Inflammatory macrophage treated with lipopolysaccharide for 1 hour (primary cell): ENCODE results near the gene DCAF7.
A peak's percentile ranks its signal among the peaks of the same experiment; 100 is the strongest.

Source experiments
- DNase-seq, 2 donors: peaks; one replicate each; pipeline ENCODE4 v3.0.0-alpha.2; 2020 to 2022

DCAF7 gene, protein sequence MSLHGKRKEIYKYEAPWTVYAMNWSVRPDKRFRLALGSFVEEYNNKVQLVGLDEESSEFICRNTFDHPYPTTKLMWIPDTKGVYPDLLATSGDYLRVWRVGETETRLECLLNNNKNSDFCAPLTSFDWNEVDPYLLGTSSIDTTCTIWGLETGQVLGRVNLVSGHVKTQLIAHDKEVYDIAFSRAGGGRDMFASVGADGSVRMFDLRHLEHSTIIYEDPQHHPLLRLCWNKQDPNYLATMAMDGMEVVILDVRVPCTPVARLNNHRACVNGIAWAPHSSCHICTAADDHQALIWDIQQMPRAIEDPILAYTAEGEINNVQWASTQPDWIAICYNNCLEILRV

DNA sequence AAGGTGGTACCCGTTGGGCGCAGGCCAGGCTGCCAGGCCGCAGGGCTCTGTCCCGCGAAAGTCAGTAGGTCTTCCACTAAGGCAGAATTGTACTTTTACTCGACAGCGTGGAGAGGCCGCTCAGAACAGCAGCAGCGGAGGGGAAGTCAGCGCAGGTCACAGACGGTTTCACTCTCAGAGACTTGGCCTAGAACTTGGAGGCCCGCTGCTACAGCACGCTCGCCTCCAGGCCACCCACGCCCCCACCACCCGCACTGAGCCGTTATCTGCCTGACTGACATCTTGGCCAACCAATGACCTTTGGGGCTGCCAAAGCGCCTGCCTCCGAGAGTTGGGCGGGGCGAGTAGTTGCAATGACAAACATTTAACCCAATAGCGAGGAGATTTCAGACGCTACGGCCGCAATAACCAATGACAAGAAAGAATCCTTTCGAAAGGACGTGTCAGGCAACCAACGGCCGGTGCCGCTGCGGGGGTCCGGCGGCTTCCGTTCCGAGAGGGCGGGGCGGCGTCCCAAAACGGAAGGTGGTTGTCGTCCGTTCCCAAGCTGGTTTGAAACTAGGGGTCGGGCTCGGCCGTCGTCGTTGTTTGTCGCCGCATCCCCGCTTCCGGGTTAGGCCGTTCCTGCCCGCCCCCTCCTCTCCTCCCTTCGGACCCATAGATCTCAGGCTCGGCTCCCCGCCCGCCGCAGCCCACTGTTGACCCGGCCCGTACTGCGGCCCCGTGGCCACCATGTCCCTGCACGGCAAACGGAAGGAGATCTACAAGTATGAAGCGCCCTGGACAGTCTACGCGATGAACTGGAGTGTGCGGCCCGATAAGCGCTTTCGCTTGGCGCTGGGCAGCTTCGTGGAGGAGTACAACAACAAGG lies at the start of gene DCAF7:
TSS of gene DCAF7 (plus strand) at position 532 of the 871 bp plus-strand sequence. CDS start at position 733, 201 bp downstream.
- peak; percentile 99 to 100 for DNase-seq

DNA sequence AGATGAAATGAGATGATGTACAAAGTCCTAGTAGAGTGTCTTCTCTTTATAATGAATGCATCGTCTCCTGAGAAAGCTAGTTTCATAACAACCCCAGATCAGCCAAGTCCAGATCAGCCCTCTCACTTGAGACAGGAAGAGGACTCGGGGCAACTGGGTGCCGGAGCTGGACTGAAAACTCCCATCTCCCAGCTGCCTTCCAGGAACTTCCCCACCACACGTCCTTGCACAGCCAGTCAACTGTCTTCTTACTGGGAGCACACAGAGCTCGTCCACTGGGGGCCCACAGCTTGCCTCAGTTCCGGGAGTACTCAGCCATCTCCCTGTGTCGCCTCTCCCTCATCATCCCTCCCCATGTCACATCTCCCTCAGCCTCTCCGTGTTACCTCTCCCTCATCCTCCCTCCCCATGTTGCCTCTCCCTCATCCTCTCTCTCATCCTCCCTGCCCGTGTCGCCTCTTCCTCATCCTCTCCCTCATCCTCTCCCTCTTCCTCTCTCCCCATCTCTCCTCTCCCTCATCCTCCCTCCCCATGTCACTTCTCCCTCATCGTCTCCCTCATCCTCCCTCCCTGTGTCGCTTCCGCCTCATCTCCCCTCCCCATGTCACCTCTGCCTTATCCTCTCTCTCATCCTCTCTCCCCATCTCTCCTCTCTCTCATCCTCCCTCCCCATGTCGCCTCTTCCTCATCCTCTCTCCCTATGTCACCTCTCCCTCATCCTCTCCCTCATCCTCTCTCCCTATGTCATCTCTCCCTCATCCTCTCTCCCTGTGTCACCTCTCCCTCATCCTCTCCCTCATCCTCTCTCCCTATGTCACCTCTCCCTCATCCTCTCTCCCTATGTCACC lies 49.5 kb upstream of the DCAF7 start:
- peak; percentile 69 to 86 for DNase-seq

DNA sequence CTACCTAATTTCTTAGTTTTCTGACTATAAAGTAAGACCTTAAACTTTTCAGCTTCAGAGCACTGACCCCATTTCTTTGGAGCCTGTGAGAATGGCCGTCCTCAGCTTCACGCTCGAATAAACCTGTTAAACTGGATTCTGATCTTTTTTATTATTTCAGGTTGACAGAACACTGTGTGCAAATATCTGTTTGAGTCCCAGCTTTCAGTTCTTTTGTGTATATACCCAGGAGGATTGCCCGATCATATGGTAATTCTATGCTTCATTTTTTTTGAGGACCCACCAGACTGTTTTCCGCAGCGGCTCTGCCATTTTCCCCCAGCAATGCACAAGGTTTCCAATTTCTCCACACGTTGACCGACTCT lies 47.0 kb upstream of the DCAF7 start:
- no peak for DNase-seq

DNA sequence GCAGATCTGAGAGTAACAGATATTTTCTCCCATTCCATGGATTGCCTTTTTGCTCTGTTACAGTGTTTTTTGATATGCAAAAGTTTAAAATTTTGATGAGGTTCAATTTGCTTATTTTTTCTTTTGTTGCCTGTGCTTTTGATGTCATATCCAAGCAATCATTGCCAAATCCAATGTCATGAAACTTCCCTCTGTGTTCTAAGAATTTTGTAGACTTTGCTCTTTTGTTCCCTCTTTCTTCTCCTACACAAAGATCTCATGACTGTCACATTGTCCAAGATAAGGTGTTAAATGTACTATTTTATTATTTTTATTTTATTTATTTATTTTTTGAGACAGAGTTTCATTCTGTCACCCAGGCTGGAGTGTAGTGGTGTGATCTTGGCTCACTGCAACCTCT lies 46.0 kb upstream of the DCAF7 start:
- peak; percentile 70 to 74 for DNase-seq

DNA sequence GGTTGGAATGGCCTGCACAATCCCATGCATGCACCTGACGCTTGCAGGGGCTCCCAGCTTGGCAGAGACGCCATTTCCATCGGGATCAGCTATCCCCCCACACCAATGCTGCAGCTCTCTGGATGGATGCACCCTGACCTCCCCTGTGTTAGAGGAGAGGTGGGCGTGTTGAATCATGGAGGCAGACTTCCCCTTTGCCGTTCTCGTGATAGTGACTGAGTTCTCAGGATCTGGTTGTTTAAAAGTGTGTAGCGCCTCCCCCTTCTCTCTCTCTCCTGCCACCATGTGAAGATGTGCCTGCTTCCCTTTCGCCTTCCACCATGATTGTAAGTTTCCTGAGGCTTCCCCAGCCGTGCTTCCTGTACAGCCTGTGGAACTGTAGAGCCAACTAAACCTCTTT lies 44.9 kb upstream of the DCAF7 start:
- peak; percentile 57 to 76 for DNase-seq

DNA sequence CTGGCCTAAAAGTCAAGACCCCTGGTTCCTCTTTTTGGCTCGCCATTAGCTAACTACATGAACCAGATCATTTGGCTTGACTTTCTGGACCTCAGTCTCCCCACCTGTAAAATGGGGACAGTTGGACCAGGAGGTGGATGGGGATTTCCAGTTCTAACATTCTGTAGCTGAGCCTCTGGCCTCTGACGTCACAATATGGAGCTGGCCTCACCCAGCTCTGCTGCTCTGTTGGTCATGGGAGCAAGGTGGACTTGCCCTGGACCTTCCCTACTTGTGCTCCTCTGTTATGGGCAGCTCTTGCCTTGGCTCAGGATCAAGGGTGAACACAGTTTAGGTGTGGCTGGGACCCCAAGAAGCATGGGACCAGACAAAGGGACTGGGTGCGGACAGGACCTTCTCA lies 43.6 kb upstream of the DCAF7 start:
- no peak for DNase-seq

DNA sequence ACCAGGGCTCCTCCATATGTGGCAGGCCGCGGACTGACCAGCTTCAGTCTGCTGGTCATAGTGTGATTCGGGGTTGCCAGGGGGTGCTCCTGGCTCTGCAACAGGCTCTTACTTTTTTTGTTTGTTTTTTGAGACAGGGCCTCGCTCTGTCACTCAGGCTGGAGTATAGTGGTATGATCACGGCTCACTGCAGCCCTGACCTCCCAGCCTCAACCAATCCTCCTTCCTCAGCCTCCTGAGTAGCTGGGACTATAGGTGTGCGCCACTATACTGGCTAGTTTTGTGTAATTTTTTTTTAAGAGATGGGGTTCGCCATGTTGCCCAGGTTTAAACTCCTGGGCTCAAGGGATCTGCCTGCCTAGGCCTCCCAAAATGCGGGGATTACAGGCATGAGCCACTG lies 38.9 kb upstream of the DCAF7 start:
- DNase-seq = no peak

DNA sequence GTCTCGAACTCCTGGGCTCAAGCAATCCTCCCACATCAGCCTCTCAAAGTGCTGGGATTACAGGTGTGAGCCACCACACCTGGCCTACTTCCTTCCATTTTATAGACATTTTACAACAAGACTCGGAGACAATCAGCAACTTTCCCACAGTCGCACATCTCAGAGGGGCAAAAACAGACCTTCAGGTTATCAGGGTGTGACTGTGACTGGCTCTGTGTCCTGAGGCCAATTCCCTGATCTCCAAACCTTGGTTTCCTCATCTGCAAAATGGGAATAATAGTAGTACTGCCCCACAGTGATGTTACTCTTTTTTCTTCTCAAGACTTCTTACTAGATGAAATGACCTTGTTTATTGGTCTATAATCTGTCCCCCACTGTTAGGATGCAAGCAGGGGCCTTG lies 37.9 kb upstream of the DCAF7 start:
- DNase-seq = no peak

DNA sequence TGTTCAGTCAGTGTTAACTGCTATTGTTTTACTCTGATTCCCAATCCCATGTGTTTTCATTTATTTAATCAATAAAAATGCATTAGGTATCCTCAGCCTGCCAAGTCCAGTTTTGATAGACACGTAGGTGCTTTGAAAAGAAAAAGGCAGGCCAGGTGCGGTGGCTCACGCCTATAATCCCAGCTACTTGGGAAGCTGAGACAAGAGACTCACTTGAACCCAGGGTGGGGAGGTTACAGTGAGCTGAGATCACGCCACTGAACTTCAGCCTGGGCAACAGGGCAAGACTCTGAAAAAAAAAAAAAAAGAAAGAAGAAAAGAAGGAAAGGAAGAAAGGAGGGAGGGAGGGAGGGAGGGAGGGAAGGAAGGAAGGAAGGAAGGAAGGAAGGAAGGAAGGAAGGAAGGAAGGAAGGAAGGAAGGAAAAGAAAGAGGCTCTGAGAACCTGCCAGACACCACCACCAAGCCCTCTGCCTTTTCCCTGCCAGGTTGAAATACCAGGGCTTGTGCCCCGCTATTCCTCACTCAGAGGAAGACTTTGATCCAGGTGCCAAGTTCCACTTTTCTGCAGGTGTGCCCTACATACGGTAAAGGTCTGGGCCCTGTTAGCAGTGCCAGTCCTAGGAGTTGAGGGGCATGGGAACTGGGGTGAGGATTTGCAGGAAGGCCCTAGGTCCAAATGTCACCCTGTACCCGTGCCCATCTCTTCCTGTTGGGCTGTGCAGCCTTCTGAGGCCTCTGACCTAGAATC lies 37.2 kb upstream of the DCAF7 start:
- no peak for DNase-seq

DNA sequence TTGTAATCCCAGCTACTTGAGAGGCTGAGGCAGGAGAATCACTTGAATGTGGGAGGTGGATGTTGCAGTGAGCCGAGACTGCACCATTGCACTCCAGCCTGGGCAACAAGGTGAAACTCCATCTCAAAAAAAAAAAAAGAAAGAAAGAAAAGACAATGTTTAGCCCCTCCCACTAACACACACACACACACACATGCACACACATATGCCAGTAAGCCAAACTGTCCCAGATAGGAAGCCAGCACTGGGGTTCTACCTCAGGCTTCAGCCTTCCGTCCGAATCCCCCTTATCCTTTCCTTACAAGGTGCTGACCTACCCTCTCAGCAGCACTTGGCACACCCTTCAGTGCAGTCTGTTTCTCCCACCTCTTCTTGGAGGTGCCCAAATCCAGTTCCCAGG lies 35.8 kb upstream of the DCAF7 start:
- no peak for DNase-seq

DNA sequence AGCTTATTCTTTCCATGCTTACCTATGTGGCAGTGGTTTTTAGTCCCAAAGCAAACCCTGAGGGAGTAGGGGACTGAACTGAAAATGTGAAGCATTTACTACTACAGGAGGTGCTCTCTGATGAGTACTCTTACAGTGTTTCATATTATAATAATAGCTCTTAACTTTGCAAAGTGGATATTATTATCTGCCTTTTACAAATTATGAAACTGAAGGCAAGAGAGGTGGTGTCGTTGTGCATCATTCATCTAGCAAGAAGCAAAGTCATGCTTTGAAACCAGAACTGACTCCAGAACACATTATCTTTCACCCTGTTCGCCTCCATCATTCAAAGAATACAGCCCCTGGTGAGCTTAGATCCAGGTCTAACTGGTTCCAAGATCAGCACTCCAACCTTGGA lies 35.3 kb upstream of the DCAF7 start:
- DNase-seq = no peak

DNA sequence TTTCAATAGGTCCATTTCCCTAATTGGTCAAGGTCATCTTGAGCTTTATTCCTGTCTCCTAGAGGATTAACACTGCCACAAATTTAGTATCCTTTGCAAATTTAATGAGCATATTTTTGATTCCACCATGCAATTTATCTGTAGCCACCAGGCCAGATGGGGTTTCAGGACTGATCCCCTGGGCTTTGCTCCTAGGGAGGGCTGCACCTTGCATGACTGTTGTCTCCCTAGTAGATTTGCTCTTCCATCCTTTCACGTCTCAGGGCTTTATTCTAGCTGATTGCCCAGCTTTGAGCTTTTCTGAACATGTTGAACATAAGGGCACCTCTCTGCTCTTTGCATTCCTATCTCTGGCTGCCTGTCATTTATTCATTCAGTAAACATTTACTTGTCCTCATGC lies 34.9 kb upstream of the DCAF7 start:
- no peak for DNase-seq

DNA sequence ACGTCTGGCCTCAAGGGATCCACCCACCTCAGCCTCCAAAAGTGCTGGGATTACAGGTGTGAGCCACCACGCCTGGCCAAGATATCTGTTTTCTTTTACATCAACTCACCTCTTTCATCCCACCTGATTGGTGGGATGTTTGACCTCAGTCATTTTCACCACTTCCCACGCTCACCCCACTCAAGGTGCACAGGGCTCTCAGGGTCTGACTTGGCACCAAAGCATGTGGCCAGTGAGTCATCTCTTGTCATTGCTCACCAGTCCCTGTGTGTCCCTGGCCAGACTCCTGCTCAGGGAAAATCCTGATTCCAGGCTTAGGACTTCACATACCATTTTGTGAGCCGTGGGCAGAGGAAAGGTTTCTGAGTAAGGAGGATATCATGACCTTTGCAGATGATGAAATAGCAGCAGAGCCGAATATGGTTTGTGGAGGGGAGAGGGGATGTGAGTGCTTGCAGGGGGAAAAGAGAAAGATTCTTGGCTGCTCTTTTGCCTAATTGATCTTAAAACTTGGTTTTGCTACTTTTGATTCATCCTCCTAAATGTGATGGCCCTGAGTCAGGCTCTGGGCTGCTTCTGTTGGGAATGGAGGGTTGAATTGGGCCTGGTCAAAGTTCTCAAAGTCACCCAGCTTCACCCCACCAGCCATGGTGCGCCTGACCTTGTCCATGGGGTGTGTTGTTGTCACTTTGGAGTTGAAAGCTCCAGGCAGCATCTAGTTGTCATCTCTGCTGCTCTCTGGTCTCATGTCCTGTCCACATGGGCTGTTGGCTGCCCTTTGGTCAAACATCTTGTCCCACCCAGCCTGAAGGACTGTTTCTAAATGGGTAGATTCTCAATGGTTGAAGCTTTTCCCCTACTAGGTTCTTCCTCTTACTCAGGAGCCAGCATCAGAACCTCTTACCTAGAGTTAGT lies 33.1 kb upstream of the DCAF7 start:
- peak; percentile 22 to 80 for DNase-seq

DNA sequence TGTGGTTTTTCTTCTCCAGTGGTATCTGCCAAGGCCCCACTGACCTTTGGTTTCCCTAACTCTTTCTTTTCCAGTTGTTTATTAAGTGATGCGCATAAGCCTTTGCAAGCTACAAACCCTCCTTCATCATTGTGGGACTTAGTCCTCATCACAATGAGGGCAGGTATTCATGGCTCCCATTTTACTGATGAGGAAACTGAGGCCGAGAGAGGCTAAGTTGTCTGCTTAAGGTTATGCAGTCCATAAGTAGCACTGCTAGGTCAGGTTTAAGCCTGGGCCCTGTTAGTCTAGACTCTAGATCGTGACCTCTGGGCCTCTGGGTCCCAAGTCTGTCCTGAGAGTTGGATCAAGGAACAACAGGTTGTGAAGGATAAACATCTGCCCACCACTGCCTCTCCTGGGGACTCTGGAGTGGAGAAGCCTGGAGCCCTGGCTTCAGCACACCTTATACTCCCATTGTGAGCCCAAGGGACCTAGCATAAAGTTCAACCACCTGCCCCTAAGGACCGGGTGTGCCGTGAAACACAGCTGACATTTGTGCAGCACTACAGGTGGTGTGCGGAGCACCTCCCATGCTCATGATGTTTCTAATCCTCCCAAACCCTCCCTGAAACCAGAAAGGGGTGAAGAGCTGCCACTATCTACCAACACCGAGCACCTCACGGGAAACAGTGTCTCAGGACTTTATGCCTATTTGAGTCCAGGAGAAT lies 32.3 kb upstream of the DCAF7 start:
- no peak for DNase-seq

DNA sequence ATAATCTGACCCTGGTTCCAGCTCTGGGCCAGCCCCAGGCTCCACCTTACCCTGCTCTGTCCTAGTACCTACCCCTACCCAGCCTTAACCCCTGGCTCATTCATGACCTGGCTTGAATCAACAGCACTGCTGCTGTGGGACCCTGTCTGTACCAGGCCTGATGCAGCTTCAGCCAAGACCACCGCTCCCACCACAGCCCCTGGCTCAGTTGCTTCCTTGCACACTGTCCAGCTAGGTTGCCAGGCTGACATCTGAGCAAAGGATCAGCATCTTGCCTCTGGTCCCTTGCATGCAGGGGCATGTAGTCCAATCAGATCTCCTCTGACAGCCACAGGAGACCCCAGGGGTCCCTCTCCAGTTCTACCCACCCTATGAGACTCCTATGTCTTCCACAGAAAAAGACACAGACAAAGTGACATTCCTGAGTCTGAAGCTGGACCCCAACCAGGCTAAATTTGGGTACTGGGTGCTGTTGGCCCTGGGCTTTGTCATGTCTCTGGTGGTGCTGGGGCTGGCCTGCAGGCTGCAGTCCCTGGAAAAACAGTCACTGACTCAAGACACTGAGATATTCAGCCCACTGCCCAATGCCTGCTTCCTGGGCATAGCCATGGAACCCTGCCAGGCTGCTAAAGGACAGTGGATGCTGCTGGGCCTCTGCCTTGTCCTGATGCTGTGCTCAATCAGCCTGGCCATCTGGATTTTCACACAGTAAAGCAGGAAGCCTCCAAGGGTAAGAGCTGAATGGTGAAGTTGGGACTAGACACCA lies 31.0 kb upstream of the DCAF7 start:
- DNase-seq = no peak

DNA sequence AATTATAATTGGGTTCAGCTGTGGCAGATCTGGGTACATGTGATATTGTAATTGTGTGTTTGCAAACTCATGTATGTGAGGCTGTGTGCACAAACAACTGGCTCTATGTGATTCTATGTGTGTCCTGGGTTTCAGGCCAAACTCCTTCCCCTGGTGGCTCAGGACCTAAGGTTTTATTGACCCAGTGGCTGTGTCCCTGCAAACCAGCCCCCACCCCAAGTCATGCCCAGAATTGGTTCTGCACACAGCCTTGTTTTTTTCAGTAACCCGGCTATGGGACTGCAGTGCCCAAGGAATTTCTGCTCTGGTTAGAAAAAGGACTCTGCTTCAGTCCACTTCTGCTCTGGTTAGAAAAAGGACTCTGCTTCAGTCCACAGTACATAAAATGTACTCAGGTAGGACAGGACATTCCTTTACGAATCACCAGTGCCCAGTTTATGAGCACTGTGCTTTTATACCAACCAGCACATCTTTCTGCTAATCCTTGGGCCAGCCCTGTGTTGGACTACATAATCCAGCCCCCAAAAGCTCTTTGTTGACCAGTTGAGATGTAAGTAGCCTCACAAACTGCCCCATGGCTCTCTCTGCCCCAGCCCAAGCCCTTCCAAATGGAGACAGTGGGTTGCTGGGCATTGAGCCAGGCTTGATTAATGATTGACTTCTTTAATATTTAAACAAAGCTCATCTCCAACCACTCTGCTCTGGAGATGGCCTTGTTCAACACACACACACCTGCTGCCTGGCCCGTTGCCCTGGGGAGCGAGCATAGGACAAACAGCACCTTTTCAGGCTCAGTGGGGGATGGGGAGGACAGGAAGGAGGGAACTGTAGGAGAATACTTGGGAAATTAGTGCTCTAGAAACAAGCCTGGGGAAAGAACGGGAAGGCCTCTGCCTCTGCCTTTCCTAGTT lies 30.1 kb upstream of the DCAF7 start:
- no peak for DNase-seq

DNA sequence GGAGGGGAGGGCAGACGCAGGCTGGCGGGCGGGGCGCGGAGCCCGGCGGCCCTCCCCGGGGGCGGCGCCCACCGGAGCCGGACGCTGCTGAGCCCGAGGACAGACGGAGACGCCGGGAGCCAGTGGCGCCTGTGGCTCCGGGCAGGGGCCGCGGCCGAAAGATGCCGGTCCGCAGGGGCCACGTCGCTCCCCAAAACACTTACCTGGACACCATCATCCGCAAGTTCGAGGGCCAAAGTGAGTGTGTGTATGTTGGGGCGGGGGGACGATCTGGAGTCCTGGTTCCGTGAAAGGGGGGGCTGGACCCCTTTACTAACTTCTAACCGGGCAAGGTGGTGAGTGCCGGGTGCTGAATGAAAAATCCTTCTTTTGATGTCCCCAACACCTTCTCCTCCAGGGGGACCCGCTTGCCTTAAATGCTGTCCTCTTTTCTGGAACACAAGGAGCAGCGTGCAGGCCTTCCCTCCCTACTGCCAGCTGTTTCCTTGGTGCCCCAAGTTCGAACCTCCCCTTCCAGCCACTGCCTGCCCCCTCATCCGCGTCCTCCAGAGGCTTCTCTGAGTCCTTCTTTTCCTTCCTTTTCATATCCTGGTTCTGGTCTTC lies 26.9 kb upstream of the DCAF7 start, which contains the start of gene KCNH6:
TSS of gene KCNH6 (plus strand) at position 106 of the 603 bp plus-strand sequence. CDS start at position 162, 56 bp downstream.
- DNase-seq = no peak

DNA sequence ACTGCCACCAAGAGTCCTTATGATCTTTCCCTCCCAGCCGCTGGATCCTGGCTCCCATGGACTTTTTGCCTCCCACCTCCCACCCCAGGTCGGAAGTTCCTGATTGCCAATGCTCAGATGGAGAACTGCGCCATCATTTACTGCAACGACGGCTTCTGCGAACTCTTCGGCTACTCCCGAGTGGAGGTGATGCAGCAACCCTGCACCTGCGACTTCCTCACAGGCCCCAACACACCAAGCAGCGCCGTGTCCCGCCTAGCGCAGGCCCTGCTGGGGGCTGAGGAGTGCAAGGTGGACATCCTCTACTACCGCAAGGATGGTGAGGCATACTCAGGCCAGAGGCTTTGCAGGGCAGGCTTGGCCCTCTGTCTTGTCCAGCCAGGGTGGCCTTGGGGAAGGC lies 26.2 kb upstream of the DCAF7 start:
- no peak for DNase-seq
